Astrocyte of the spinal cord (primary cell): ENCODE measurements around the gene GALNT13.

Experiments used
- DNase-seq: peaks from one replicate; pipeline ENCODE4 v3.0.0; 2011; ENCODE audit warnings: low read depth, low spot score
- H3K4me3 ChIP-seq: 2 replicates; pipeline ENCODE4 v1.5.1; 2011; ENCODE audit warnings: low read depth, mild to moderate bottlenecking, low read length, moderate library complexity
- CTCF ChIP-seq: IDR thresholded peaks from 2 replicates; pipeline ENCODE4 v1.5.1; 2012; ENCODE audit warnings: low read depth, mild to moderate bottlenecking, low read length, inconsistent platforms
- in situ Hi-C: cut with HindIII; loops from 2 replicates; pipeline ENCODE4 v1.10.0; 2017; ENCODE audit warnings: low sequenced_read_pairs

GALNT13 gene

GRCh38 chr2:154267983-154268382, 396.3 kb downstream of the GALNT13 start:
- no peak overlapping the region for H3K4me3 ChIP-seq
- in situ Hi-C loops, result no loop called here
- no peak for TF ChIP-seq CTCF
- DNase-seq, result no peak

GRCh38 chr2:154280543-154280942, 408.8 kb downstream of the GALNT13 start:
- no peak overlapping the region for H3K4me3 ChIP-seq
- no peak for TF ChIP-seq CTCF
- in situ Hi-C loops, result no loop called here
- no peak for DNase-seq

GRCh38 chr2:154289870-154290269, 418.1 kb downstream of the GALNT13 start:
- TF ChIP-seq CTCF, result no peak
- H3K4me3 ChIP-seq, result no peak overlapping the region
- no peak for DNase-seq
- in situ Hi-C loops, result no loop called here

- no peak for DNase-seq
- in situ Hi-C loops, result no loop called here
- no peak for TF ChIP-seq CTCF
- H3K4me3 ChIP-seq, result no peak overlapping the region
Measured at GRCh38 chr2:154291511-154291910, 419.8 kb downstream of the GALNT13 start.

- no peak overlapping the region for H3K4me3 ChIP-seq
- no peak for TF ChIP-seq CTCF
- DNase-seq, result no peak
- in situ Hi-C loops, result no loop called here
Measured at GRCh38 chr2:154291927-154292326, 420.2 kb downstream of the GALNT13 start.

GRCh38 chr2:154293864-154294263, 422.1 kb downstream of the GALNT13 start:
- in situ Hi-C loops, result no loop called here
- no peak overlapping the region for H3K4me3 ChIP-seq
- DNase-seq, result no peak
- no peak for TF ChIP-seq CTCF
